IMR-90 (cell line): ENCODE measurements around the gene LEPROT. TPM values are rescaled to one million over a fixed set of nuclear protein-coding genes. Genes with fewer than 3 reads are reported as not detected.
"Not testable (repeated sequence)": the region's sequence is repeated elsewhere in the genome, so short reads cannot be mapped to it uniquely, and the experiment has no call there.

Source experiments
- ATAC-seq: fragments of 200-7000 bp; cut with Tn5 transposase; 2 replicates; pipeline ENCODE4 v1.9.1; 2020; ENCODE audit warnings: low read depth, mild to moderate bottlenecking, moderate library complexity
- BruUV-seq: library from RNA; stranded (reverse); fragments of 400-500 nt; replicated peaks from 2 replicates; lab custom pipeline; 2021; lab: Mats Ljungman, UMichigan
- CTCF ChIA-PET: fragments of 300-600 bp; formaldehyde crosslinking; extraction: SDS; loops from one replicate; lab custom pipeline; 2021; ENCODE audit warnings: antibody characterized with exemption; lab: Yijun Ruan, JAX
- POLR2A ChIA-PET: fragments of 300-600 bp; sonication (Branson Sonifier 250); formaldehyde crosslinking; loops from one replicate; lab custom pipeline; 2022; ENCODE audit warnings: antibody characterized with exemption; ENCODE audit not compliant: unreplicated experiment; lab: Charles Lee
- DNase-seq: peaks from one replicate; pipeline ENCODE4 v3.0.0; 2013
- H2AFZ ChIP-seq: replicated peaks from 2 replicates; pipeline ENCODE3; 2013; ENCODE audit warnings: low read length, mild to moderate bottlenecking; ENCODE audit not compliant: poor library complexity
- H2AK5ac ChIP-seq: 2 replicates; pipeline ENCODE4 v1.6.1; 2013; ENCODE audit warnings: low read depth, low read length, inconsistent platforms
- H2AK9ac ChIP-seq: replicated peaks from 2 replicates; pipeline ENCODE3; 2013; ENCODE audit warnings: mild to moderate bottlenecking, low read depth, low read length, moderate library complexity; ENCODE audit not compliant: poor library complexity
- H2BK120ac ChIP-seq: 2 replicates; pipeline ENCODE4 v1.6.1; 2013; ENCODE audit warnings: low read depth, low read length, inconsistent platforms
- H2BK15ac ChIP-seq: 3 replicates; pipeline ENCODE4 v1.6.1; 2013; ENCODE audit warnings: low read depth, low read length, inconsistent platforms
- H2BK20ac ChIP-seq: 2 replicates; pipeline ENCODE4 v1.6.1; 2013; ENCODE audit warnings: low read depth, mild to moderate bottlenecking, inconsistent platforms, low read length, moderate library complexity
- H2BK5ac ChIP-seq: 2 replicates; pipeline ENCODE4 v1.6.1; 2013; ENCODE audit warnings: mild to moderate bottlenecking, low read depth, low read length, inconsistent platforms; ENCODE audit not compliant: poor library complexity, severe bottlenecking
- H3K14ac ChIP-seq: replicated peaks from 2 replicates; pipeline ENCODE4 v1.6.1; 2013; ENCODE audit warnings: low read depth, low read length, inconsistent platforms
- H3K18ac ChIP-seq: 2 replicates; pipeline ENCODE4 v1.6.1; 2013; ENCODE audit warnings: low read depth, low read length, control low read depth
- H3K23ac ChIP-seq: 2 replicates; pipeline ENCODE4 v1.6.1; 2013; ENCODE audit warnings: low read depth, low read length, inconsistent platforms
- H3K27ac ChIP-seq: 2 replicates; pipeline ENCODE4 v1.5.1; 2013; ENCODE audit warnings: mild to moderate bottlenecking, control low read depth, low read length; ENCODE audit not compliant: insufficient read depth
- H3K27me3 ChIP-seq: 2 replicates; pipeline ENCODE4 v1.6.1; 2013; ENCODE audit warnings: low read length; ENCODE audit not compliant: control insufficient read depth, insufficient read depth
- H3K36me3 ChIP-seq: 2 replicates; pipeline ENCODE4 v1.6.1; 2013; ENCODE audit warnings: low read length, mixed read lengths; ENCODE audit not compliant: control insufficient read depth, insufficient read depth
- H3K4ac ChIP-seq: 2 replicates; pipeline ENCODE4 v1.6.1; 2013; ENCODE audit warnings: low read depth, low read length, inconsistent platforms
- H3K4me1 ChIP-seq: 2 replicates; pipeline ENCODE4 v1.6.1; 2013; ENCODE audit warnings: low read length, mixed read lengths; ENCODE audit not compliant: control insufficient read depth, insufficient read depth
- H3K4me2 ChIP-seq: 2 replicates; pipeline ENCODE4 v1.6.1; 2013; ENCODE audit warnings: low read depth, mild to moderate bottlenecking, control low read depth, low read length, moderate library complexity
- H3K4me3 ChIP-seq: 2 replicates; pipeline ENCODE4 v1.5.1; 2013; ENCODE audit warnings: low read depth, mild to moderate bottlenecking, control low read depth, low read length, moderate library complexity; ENCODE audit not compliant: insufficient read depth
- H3K56ac ChIP-seq: 2 replicates; pipeline ENCODE4 v1.6.1; 2013; ENCODE audit warnings: low read length, inconsistent platforms; ENCODE audit not compliant: insufficient read depth; ENCODE audit errors: extremely low read depth
- H3K79me1 ChIP-seq, 2 experiments: 2 replicates each; pipeline ENCODE4 v1.6.1; 2013; ENCODE audit warnings: low read length in 2 of 2, inconsistent platforms in 1 of 2, low read depth in 1 of 2
- H3K9ac ChIP-seq: 2 replicates; pipeline ENCODE4 v1.6.1; 2013; ENCODE audit warnings: low read depth, low read length, control low read depth
- H3K9me1 ChIP-seq: 2 replicates; pipeline ENCODE4 v1.6.1; 2013; ENCODE audit warnings: low read length, inconsistent platforms; ENCODE audit not compliant: insufficient read depth
- H3K9me3 ChIP-seq: 2 replicates; pipeline ENCODE4 v1.6.1; 2013; ENCODE audit warnings: low read length; ENCODE audit not compliant: control insufficient read depth, insufficient read depth
- H4K20me1 ChIP-seq: 2 replicates; pipeline ENCODE4 v1.6.1; 2013; ENCODE audit warnings: low read length, inconsistent platforms; ENCODE audit not compliant: insufficient read depth
- H4K5ac ChIP-seq: 2 replicates; pipeline ENCODE4 v1.6.1; 2013; ENCODE audit warnings: mild to moderate bottlenecking, low read depth, low read length, control low read depth
- H4K8ac ChIP-seq, 2 experiments: 2 replicates each; pipeline ENCODE4 v1.6.1; 2013; ENCODE audit warnings: low read depth in 2 of 2, low read length in 2 of 2, control low read depth in 1 of 2, inconsistent platforms in 1 of 2
- H4K91ac ChIP-seq: 2 replicates; pipeline ENCODE4 v1.6.1; 2013; ENCODE audit warnings: low read depth, low read length, inconsistent platforms; ENCODE audit not compliant: insufficient read depth
- WGBS, 2 experiments: methylation state at CpG; one replicate each; pipeline versions ENCODE4 v1.1.5 to v1.1.7; 2013; ENCODE audit warnings: missing lambda C conversion rate in 2 of 2; ENCODE audit not compliant: insufficient read length in 1 of 2; ENCODE audit errors: extremely low coverage in 2 of 2; 5-methylcytosine and 5-hydroxymethylcytosine counted together
- dilution Hi-C: fragments of 300-500 bp; cut with HindIII; formaldehyde crosslinking; loops from one replicate; pipeline ENCODE4 v1.14.3; 2018; ENCODE audit warnings: low sequenced_read_pairs; ENCODE audit not compliant: unreplicated experiment
- in situ Hi-C: fragments of 300-500 bp; cut with MboI; formaldehyde crosslinking; loops from 3 replicates; pipeline ENCODE4 v1.14.3; 2019; ENCODE audit warnings: low sequenced_read_pairs, inconsistent platforms, mixed read lengths
- intact Hi-C: fragments of 100-400 bp; cut with micrococcal nuclease; formaldehyde crosslinking; loops from 2 replicates; pipeline ENCODE4 v1.10.0; 2022
- polyA plus RNA-seq, 3 experiments: library from polyadenylated mRNA; depleted of rRNA; stranded (reverse); fragments of >200 nt; gene quantifications; 2 replicates each; pipeline ENCODE4 v1.2.3, GENCODE V29; 2012; ENCODE audit warnings: low replicate concordance in 1 of 3
- total RNA-seq: library from RNA; depleted of rRNA; stranded (reverse); fragments of >200 nt; gene quantifications from 2 replicates; pipeline ENCODE4 v1.2.3, GENCODE V29; 2012

Gene LEPROT
- total and polyA plus RNA-seq, 2 of the 4 experiments (the other 2 are of a cell fraction): 21.0 to 40.2 TPM

DNA sequence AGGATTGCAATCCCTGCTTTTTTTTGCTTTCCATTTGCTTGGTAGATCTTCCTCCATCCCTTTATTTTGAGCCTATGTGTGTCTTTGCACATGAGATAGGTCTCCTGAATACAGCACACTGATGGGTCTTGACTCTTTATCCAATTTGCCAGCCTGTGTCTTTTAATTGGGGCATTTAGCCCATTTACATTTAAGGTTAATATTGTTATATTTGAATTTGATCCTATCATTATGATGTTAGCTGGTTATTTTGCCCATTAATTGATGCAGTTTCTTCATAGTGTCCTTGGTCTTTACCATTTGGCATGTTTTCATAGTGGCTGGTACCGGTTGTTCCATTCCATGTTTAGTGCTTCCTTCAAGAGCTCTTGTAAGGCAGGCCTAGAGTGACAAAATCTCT lies 45.4 kb downstream of the LEPROT start:
- H4K5ac ChIP-seq, H2BK15ac ChIP-seq, H4K20me1 ChIP-seq, H3K79me1 ChIP-seq, dilution Hi-C loops, H2BK5ac ChIP-seq, H2AFZ ChIP-seq, H3K9me3 ChIP-seq, H3K27me3 ChIP-seq, H2BK120ac ChIP-seq, H3K56ac ChIP-seq, CTCF ChIA-PET, BruUV-seq, H3K18ac ChIP-seq, H2AK9ac ChIP-seq, H2BK20ac ChIP-seq, H3K4me3 ChIP-seq, H3K4me1 ChIP-seq, H3K23ac ChIP-seq, H3K14ac ChIP-seq, POLR2A ChIA-PET, ATAC-seq, H3K27ac ChIP-seq, H3K4me2 ChIP-seq, H4K91ac ChIP-seq, H3K9me1 ChIP-seq, H3K4ac ChIP-seq, DNase-seq, H3K36me3 ChIP-seq, in situ Hi-C loops, H2AK5ac ChIP-seq, H4K8ac ChIP-seq, H3K9ac ChIP-seq, intact Hi-C loops: not testable (repeated sequence)
- WGBS, 2 experiments: no CpG with 5 or more reads among the region's 1 CpG
